SK-N-SH (cell line): Measurements from ENCODE around the gene BCAM. TPM values are rescaled to one million over a fixed set of nuclear protein-coding genes. Genes with fewer than 3 reads are reported as not detected.

ENCODE experiments used
- CTCF ChIA-PET: fragments of 300-600, 350-600 bp; formaldehyde crosslinking; extraction: SDS; loops from one replicate; lab custom pipeline; 2021; lab: Yijun Ruan, JAX
- POLR2A ChIA-PET: fragments of 350-600 bp; sonication (Branson Sonifier 250); formaldehyde crosslinking; extraction: SDS; loops from one replicate; lab custom pipeline; 2020; ENCODE audit warnings: antibody characterized with exemption, inconsistent platforms; lab: Yijun Ruan, JAX
- DNase-seq: peaks from one replicate; pipeline ENCODE4 v3.0.0; 2012
- H2AFZ ChIP-seq: fragments of 200-600 bp; sonication (generic); 2 replicates; pipeline ENCODE4 v1.8.1; 2016; ENCODE audit warnings: antibody characterized with exemption, mild to moderate bottlenecking, low read depth
- H3F3A ChIP-seq: fragments of 200-600 bp; sonication (generic); replicated peaks from 2 replicates; pipeline ENCODE3; 2016; ENCODE audit warnings: antibody characterized with exemption, mild to moderate bottlenecking; ENCODE audit not compliant: insufficient read depth
- H3K27ac ChIP-seq, 2 experiments: fragments of 200-500 bp in 1 of 2; fragments of 200-600 bp in 1 of 2; sonication (Bioruptor generic) in 1 of 2; sonication (generic), shearing (Covaris generic) in 1 of 2; 2 replicates each; pipeline versions ENCODE4 v1.5.1 to v1.6.1; 2014 to 2016; ENCODE audit warnings: low read depth in 2 of 2, inconsistent platforms in 1 of 2, low read length in 1 of 2, mild to moderate bottlenecking in 1 of 2, mixed read lengths in 1 of 2
- H3K27me3 ChIP-seq: fragments of 200-600 bp; sonication (generic), shearing (Covaris generic); 2 replicates; pipeline ENCODE4 v1.6.1; 2016; ENCODE audit warnings: mixed run types; ENCODE audit not compliant: insufficient read depth
- H3K36me3 ChIP-seq, 2 experiments: fragments of 200-500 bp in 1 of 2; fragments of 200-600 bp in 1 of 2; sonication (Bioruptor generic) in 1 of 2; sonication (generic) in 1 of 2; replicated peaks in 1 of 2; 2 replicates each; pipeline versions ENCODE3 to v1.5.1; 2014 to 2016; ENCODE audit warnings: low read length in 1 of 2, mild to moderate bottlenecking in 1 of 2; ENCODE audit not compliant: insufficient read depth in 2 of 2, control insufficient read depth in 1 of 2
- H3K4me1 ChIP-seq, 2 experiments: fragments of 200-500 bp in 1 of 2; fragments of 200-600 bp in 1 of 2; sonication (Bioruptor generic) in 1 of 2; sonication (generic), shearing (Covaris generic) in 1 of 2; 2 replicates each; pipeline versions ENCODE4 v1.5.1 to v1.6.1; 2014 to 2016; ENCODE audit warnings: low read depth in 1 of 2, low read length in 1 of 2, mixed run types in 1 of 2; ENCODE audit not compliant: insufficient read depth in 2 of 2, control insufficient read depth in 1 of 2
- H3K4me2 ChIP-seq: fragments of 200-600 bp; sonication (generic), shearing (Covaris generic); 2 replicates; pipeline ENCODE4 v1.6.1; 2017; ENCODE audit warnings: mixed run types
- H3K4me3 ChIP-seq, 2 experiments: fragments of 200-500 bp in 1 of 2; fragments of 200-600 bp in 1 of 2; sonication (Bioruptor generic) in 1 of 2; sonication (generic), shearing (Covaris generic) in 1 of 2; 2 replicates each; pipeline versions ENCODE4 v1.5.1 to v1.8.1; 2014 to 2016; ENCODE audit warnings: low read depth in 2 of 2, inconsistent platforms in 1 of 2, low read length in 1 of 2, mild to moderate bottlenecking in 1 of 2, mixed read lengths in 1 of 2, moderate library complexity in 1 of 2
- H3K79me2 ChIP-seq: fragments of 200-600 bp; sonication (generic); 2 replicates; pipeline ENCODE4 v1.8.1; 2017; ENCODE audit warnings: mild to moderate bottlenecking; ENCODE audit not compliant: insufficient read depth
- H3K9ac ChIP-seq: fragments of 200-600 bp; sonication (generic); 2 replicates; pipeline ENCODE4 v1.6.1; 2017; ENCODE audit warnings: mixed run types
- H3K9me2 ChIP-seq: fragments of 200-600 bp; sonication (generic); 2 replicates; pipeline ENCODE4 v1.6.1; 2017; ENCODE audit warnings: mixed run types
- H3K9me3 ChIP-seq: fragments of 200-600 bp; sonication (generic); 2 replicates; pipeline ENCODE4 v1.6.1; 2017; ENCODE audit warnings: mixed run types, mild to moderate bottlenecking, moderate library complexity
- H4K20me1 ChIP-seq: fragments of 200-600 bp; sonication (generic); 2 replicates; pipeline ENCODE4 v1.6.1; 2017; ENCODE audit warnings: mild to moderate bottlenecking, mixed run types; ENCODE audit not compliant: insufficient read depth
- CTCF ChIP-seq: fragments of 200-600 bp; sonication (generic); IDR thresholded peaks from 2 replicates; pipeline ENCODE4 v1.6.1; 2017; ENCODE audit warnings: antibody characterized with exemption, mild to moderate bottlenecking, moderate library complexity
- ELF1 ChIP-seq: IDR thresholded peaks from 2 replicates; pipeline ENCODE4 v1.4.0; 2012
- EP300 ChIP-seq, 2 experiments: IDR thresholded peaks; 2 replicates each; pipeline versions ENCODE4 v1.4.0 to v1.6.1; 2012; ENCODE audit warnings: borderline replicate concordance in 1 of 2, low read depth in 1 of 2, low read length in 1 of 2
- EZH2phosphoT487 ChIP-seq: fragments of 200-600 bp; sonication (generic); IDR thresholded peaks from 2 replicates; pipeline ENCODE4 v1.6.1; 2017; ENCODE audit warnings: low read depth, mixed run types, mild to moderate bottlenecking, antibody characterized with exemption, moderate library complexity, borderline replicate concordance
- FOXM1 ChIP-seq: IDR thresholded peaks from 2 replicates; pipeline ENCODE4 v1.4.0; 2012; ENCODE audit warnings: low read depth, mild to moderate bottlenecking
- GABPA ChIP-seq: IDR thresholded peaks from 2 replicates; pipeline ENCODE4 v1.4.0; 2012; ENCODE audit warnings: low read depth, mild to moderate bottlenecking
- IRF3 ChIP-seq: fragments of 150-350 bp; IDR thresholded peaks from 2 replicates; pipeline ENCODE4 v1.6.1; 2016; ENCODE audit warnings: mild to moderate bottlenecking, low read depth, low read length
- MXI1 ChIP-seq: IDR thresholded peaks from 2 replicates; pipeline ENCODE4 v1.6.1; 2012; ENCODE audit warnings: mild to moderate bottlenecking, low read depth, low read length, improper control_type of control experiment
- NRF1 ChIP-seq: IDR thresholded peaks from 2 replicates; pipeline ENCODE4 v1.6.1; 2012; ENCODE audit warnings: low read depth, mild to moderate bottlenecking, low read length
- RCOR1 ChIP-seq: fragments of 150-350 bp; IDR thresholded peaks from 2 replicates; pipeline ENCODE4 v1.6.1; 2017; ENCODE audit warnings: antibody characterized with exemption, low read length
- REST ChIP-seq: IDR thresholded peaks from 2 replicates; pipeline ENCODE4 v1.6.1; 2012; ENCODE audit warnings: mild to moderate bottlenecking, low read depth, low read length, moderate library complexity
- RXRA ChIP-seq: IDR thresholded peaks from 2 replicates; pipeline ENCODE4 v1.4.0; 2012; ENCODE audit warnings: low read depth, mild to moderate bottlenecking, borderline replicate concordance
- SIN3A ChIP-seq: IDR thresholded peaks from 2 replicates; pipeline ENCODE4 v1.6.1; 2012; ENCODE audit warnings: low read depth, mild to moderate bottlenecking, low read length, moderate library complexity, borderline replicate concordance
- SMC3 ChIP-seq: IDR thresholded peaks from 2 replicates; pipeline ENCODE4 v1.6.1; 2012; ENCODE audit warnings: low read depth, low read length, improper control_type of control experiment
- TAF1 ChIP-seq: IDR thresholded peaks from 2 replicates; pipeline ENCODE4 v1.6.1; 2012; ENCODE audit warnings: low read depth, mild to moderate bottlenecking, low read length, moderate library complexity, borderline replicate concordance
- TCF12 ChIP-seq: IDR thresholded peaks from 2 replicates; pipeline ENCODE4 v1.4.0; 2012
- USF1 ChIP-seq: IDR thresholded peaks from 2 replicates; pipeline ENCODE4 v1.4.0; 2012; ENCODE audit warnings: low read depth, borderline replicate concordance
- ZBTB33 ChIP-seq: IDR thresholded peaks from 2 replicates; pipeline ENCODE4 v1.4.0; 2012; ENCODE audit warnings: low read depth, borderline replicate concordance
- WGBS: methylation state at CpG from one replicate; pipeline ENCODE4 v1.1.6; 2017; ENCODE audit warnings: low lambda C conversion rate; 5-methylcytosine and 5-hydroxymethylcytosine counted together
- polyA plus RNA-seq, 3 experiments: library from polyadenylated mRNA; depleted of rRNA; stranded (reverse); fragments of >200 nt; gene quantifications; 2 replicates each; pipeline ENCODE4 v1.2.3, GENCODE V29; 2012

BCAM gene
- polyA plus RNA-seq, 1 of the 3 experiments (the other 2 are of a cell fraction) = 34.0 TPM

GRCh38 chr19:44777715-44778347 lies 31.1 kb upstream of the BCAM start, which contains the start of gene CBLC:
Gene CBLC, plus strand, starts transcription at chr19:44777890. Its CDS starts 42 bp downstream, at chr19:44777932.
- Histone ChIP-seq H4K20me1 (no peaks in the 10 kb centered on the region), H3F3A (no peaks in the 10 kb centered on the region), H3K4me1 (peaks cover 0 to 6% of the 10 kb centered on the region in 2 experiments; a peak in 1 of 4 replicates), H3K27me3 (no peaks in the 10 kb centered on the region), H3K9me3 (no peaks in the 10 kb centered on the region), H3K36me3 (no peaks in the 10 kb centered on the region), H3K9ac (no peak within 1 kb of the TSS), H3K4me3 (no peak within 1 kb of the TSS), H3K27ac (no peak within 1 kb of the TSS), H2AFZ (no peak within 1 kb of the TSS), H3K9me2 (no peaks in the 10 kb centered on the region), H3K4me2 (no peak within 1 kb of the TSS), H3K79me2 (no peaks in the 10 kb centered on the region)
- TF ChIP-seq EZH2phosphoT487 (no peak), GABPA (no peak), ELF1 (no peak), MXI1 (no peak), RCOR1 (no peak), EP300 (IDR thresholded peaks at IDR 0.05; ENCODE audit: borderline replicate concordance in 1 of 2, low read depth in 1 of 2, low read length in 1 of 2) (no peak), USF1 (no peak), FOXM1 (no peak), ZBTB33 (no peak), TAF1 (no peak), RXRA (no peak), TCF12 (no peak), SMC3 (no peak), CTCF (no peak), IRF3 (no peak), REST (no peak), SIN3A (no peak), NRF1 (no peak)
- ChIA-PET POLR2A (no interaction called here), CTCF (interaction anchor here (1.2 to 17.6 kb wide), 2 partner anchors 25 to 53 kb away, joined by 3 to 598 read pairs; no protein-coding TSS in a partner anchor)
- 45% methylated on average over 23 of the region's 47 CpGs for WGBS
- peak; percentile 49 for DNase-seq
